Ovary (tissue), 3 donors: ENCODE data around the gene CALHM6.

Experiments used
- EP300 ChIP-seq: sonication (generic); formaldehyde crosslinking; IDR thresholded peaks from one replicate; pipeline ENCODE4 v1.6.1; 2017; ENCODE audit warnings: antibody characterized with exemption
- POLR2A ChIP-seq: fragments of 450-650 bp; IDR thresholded peaks from one replicate; pipeline ENCODE4 v1.6.1; 2017; ENCODE audit warnings: antibody characterized with exemption, mild to moderate bottlenecking, moderate library complexity
- TF ChIP-seq, protein P1 (sequence below), 3 donors: fragments of 450-650 bp in 2 of 3; fragments of 200-600 bp in 1 of 3; IDR thresholded peaks; one replicate each; pipeline versions ENCODE4 v1.5.1 to v1.8.0; 2016 to 2022; ENCODE audit warnings: antibody characterized with exemption in 3 of 3, mild to moderate bottlenecking in 1 of 3
- donor health status: DM: no; HTN: no; CAD: no.

DNA sequence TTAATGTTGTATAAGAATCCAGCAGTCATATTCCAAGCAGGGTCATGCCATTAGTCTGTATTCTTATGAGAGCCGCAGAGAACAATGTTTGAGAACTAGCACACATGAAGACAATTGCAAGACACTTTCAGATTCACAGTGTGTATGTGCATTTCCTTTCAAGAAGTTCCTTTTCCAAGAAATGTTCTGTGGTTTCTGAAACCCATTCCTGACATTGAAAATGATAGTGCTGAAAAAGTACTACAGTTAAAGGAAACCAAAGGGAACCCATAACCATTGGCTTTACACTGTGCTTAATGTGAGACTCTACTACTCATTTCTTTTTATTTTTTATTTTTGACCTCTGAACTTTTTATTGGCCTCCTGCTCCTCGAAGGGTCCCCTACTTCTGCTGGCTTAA, 4.2 kb upstream of the CALHM6 start:
- TF ChIP-seq POLR2A (no peak), EP300 (no peak)
- TF ChIP-seq, protein P1, sequence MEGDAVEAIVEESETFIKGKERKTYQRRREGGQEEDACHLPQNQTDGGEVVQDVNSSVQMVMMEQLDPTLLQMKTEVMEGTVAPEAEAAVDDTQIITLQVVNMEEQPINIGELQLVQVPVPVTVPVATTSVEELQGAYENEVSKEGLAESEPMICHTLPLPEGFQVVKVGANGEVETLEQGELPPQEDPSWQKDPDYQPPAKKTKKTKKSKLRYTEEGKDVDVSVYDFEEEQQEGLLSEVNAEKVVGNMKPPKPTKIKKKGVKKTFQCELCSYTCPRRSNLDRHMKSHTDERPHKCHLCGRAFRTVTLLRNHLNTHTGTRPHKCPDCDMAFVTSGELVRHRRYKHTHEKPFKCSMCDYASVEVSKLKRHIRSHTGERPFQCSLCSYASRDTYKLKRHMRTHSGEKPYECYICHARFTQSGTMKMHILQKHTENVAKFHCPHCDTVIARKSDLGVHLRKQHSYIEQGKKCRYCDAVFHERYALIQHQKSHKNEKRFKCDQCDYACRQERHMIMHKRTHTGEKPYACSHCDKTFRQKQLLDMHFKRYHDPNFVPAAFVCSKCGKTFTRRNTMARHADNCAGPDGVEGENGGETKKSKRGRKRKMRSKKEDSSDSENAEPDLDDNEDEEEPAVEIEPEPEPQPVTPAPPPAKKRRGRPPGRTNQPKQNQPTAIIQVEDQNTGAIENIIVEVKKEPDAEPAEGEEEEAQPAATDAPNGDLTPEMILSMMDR (IDR thresholded peaks at IDR 0.05) = no peak
